CD4-positive, alpha-beta memory T cell (primary cell): Measurements from ENCODE around the gene PLD2. TPM values are rescaled to one million over a fixed set of nuclear protein-coding genes. Genes with fewer than 3 reads are reported as not detected.
"Not testable (repeated sequence)": the region's sequence is repeated elsewhere in the genome, so short reads cannot be mapped to it uniquely, and the experiment has no call there.

Experiments
- CTCF ChIA-PET: fragments of 350-600 bp; sonication (Branson Sonifier 250); formaldehyde crosslinking; loops from one replicate; lab custom pipeline; 2021; ENCODE audit warnings: inconsistent platforms; ENCODE audit not compliant: partially characterized antibody; lab: Charles Lee
- POLR2A ChIA-PET: fragments of 350-600 bp; sonication (Branson Sonifier 250); formaldehyde crosslinking; loops from one replicate; lab custom pipeline; 2021; ENCODE audit not compliant: partially characterized antibody; lab: Charles Lee
- DNase-seq, 5 donors: peaks; one replicate each; pipeline versions ENCODE4 v3.0.0 to v3.0.0-alpha.2; 2020 to 2022; ENCODE audit warnings: mixed read lengths in 1 of 5
- H3K27ac ChIP-seq: one replicate; pipeline ENCODE4 v1.7.0; 2013; ENCODE audit warnings: low read depth, low read length
- H3K27me3 ChIP-seq: 2 replicates; pipeline ENCODE4 v1.7.0; 2013; ENCODE audit warnings: mild to moderate bottlenecking, low read length, moderate library complexity; ENCODE audit not compliant: insufficient read depth
- H3K36me3 ChIP-seq: 2 replicates; pipeline ENCODE4 v1.7.0; 2013; ENCODE audit warnings: mild to moderate bottlenecking, low read length, moderate library complexity; ENCODE audit not compliant: insufficient read depth
- H3K4me1 ChIP-seq: 2 replicates; pipeline ENCODE4 v1.7.0; 2013; ENCODE audit warnings: mild to moderate bottlenecking, low read length, moderate library complexity; ENCODE audit not compliant: insufficient read depth
- H3K4me3 ChIP-seq, 2 donors: one replicate each; pipeline ENCODE4 v1.7.0; 2013; ENCODE audit warnings: low read length in 2 of 2, mild to moderate bottlenecking in 1 of 2
- H3K9me3 ChIP-seq, 2 donors: one replicate each; pipeline ENCODE4 v1.7.0; 2013; ENCODE audit warnings: low read length in 2 of 2, control low read depth in 1 of 2; ENCODE audit not compliant: control insufficient read depth in 1 of 2
- H3K27ac Mint-ChIP-seq, 7 donors: one replicate each; pipeline ENCODE4 v1.8.0; 2020 to 2021; ENCODE audit warnings: mixed read lengths in 7 of 7, mild to moderate bottlenecking in 6 of 7, inconsistent platforms in 3 of 7, moderate library complexity in 3 of 7
- H3K27me3 Mint-ChIP-seq, 2 donors: one replicate each; pipeline ENCODE4 v1.8.0; 2020 to 2021; ENCODE audit warnings: mixed read lengths in 2 of 2
- H3K36me3 Mint-ChIP-seq, 2 donors: one replicate each; pipeline ENCODE4 v1.8.0; 2020 to 2021; ENCODE audit warnings: mixed read lengths in 2 of 2, inconsistent platforms in 1 of 2, mild to moderate bottlenecking in 1 of 2
- H3K4me1 Mint-ChIP-seq, 4 donors: one replicate each; pipeline ENCODE4 v1.8.0; 2020 to 2021; ENCODE audit warnings: mixed read lengths in 4 of 4, mild to moderate bottlenecking in 1 of 4
- H3K4me3 Mint-ChIP-seq, 8 donors: one replicate each; pipeline ENCODE4 v1.8.0; 2020 to 2021; ENCODE audit warnings: mixed read lengths in 8 of 8, mild to moderate bottlenecking in 7 of 8, moderate library complexity in 6 of 8, inconsistent platforms in 3 of 8
- H3K9me3 Mint-ChIP-seq, 8 donors: one replicate each; pipeline ENCODE4 v1.8.0; 2020 to 2021; ENCODE audit warnings: mixed read lengths in 8 of 8, mild to moderate bottlenecking in 5 of 8, inconsistent platforms in 3 of 8, moderate library complexity in 1 of 8
- intact Hi-C: fragments of 100-400 bp; cut with micrococcal nuclease; formaldehyde crosslinking; loops from one replicate; pipeline ENCODE4 v1.15.1; 2023
- polyA plus RNA-seq, 2 donors: library from polyadenylated mRNA; unstranded; fragments of 300-500 nt; fragmentation: Illumina TruSeq; gene quantifications; one replicate each; pipeline ENCODE4 v1.2.3, GENCODE V29; 2021
- total RNA-seq, 2 experiments: library from RNA; stranded (reverse); gene quantifications; one replicate each; pipeline ENCODE4 v1.2.3, GENCODE V29; 2021

PLD2 gene
- total and polyA plus RNA-seq, 4 experiments from 2014 or later, result 1.9 to 37.5 (median 17.9) TPM

- CTCF ChIA-PET, result no interaction called here
- no peaks in the 10 kb centered on the region for H3K4me1 Mint-ChIP-seq
These were observed 8.2 kb downstream of the PLD2 start for GRCh38 chr17:4815043-4815675.

GRCh38 chr17:4816826-4817225, 9.9 kb downstream of the PLD2 start:
- no peak overlapping the region for H3K4me3 Mint-ChIP-seq
- H3K36me3 Mint-ChIP-seq, result peaks cover 6 to 11% of the 10 kb centered on the region in 2 donors
- H3K4me1 ChIP-seq, result no peaks in the 10 kb centered on the region
- no peaks in the 10 kb centered on the region for H3K4me1 Mint-ChIP-seq
- no peaks in the 10 kb centered on the region for H3K9me3 ChIP-seq
- intact Hi-C loops, result no loop called here
- no peak overlapping the region for H3K27ac ChIP-seq
- no peaks in the 10 kb centered on the region for H3K36me3 ChIP-seq
- ChIA-PET POLR2A (no interaction called here), CTCF (no interaction called here)
- no peak for DNase-seq
- H3K27ac Mint-ChIP-seq, result no peak overlapping the region
- no peaks in the 10 kb centered on the region for H3K27me3 ChIP-seq
- H3K27me3 Mint-ChIP-seq, result no peaks in the 10 kb centered on the region
- no peak overlapping the region for H3K4me3 ChIP-seq
- peaks cover 0 to 2% (median 0%) of the 10 kb centered on the region in 8 donors for H3K9me3 Mint-ChIP-seq

More at GRCh38 chr17:4815043-4815675, 8.2 kb downstream of the PLD2 start:
- Histone ChIP-seq H3K27me3 (no peaks in the 10 kb centered on the region), H3K9me3 (no peaks in the 10 kb centered on the region), H3K4me3 (no peak overlapping the region), H3K36me3 (no peaks in the 10 kb centered on the region), H3K4me1 (no peaks in the 10 kb centered on the region), H3K27ac (no peak overlapping the region)
- POLR2A ChIA-PET, result no interaction called here
- no peak for DNase-seq
- Mint-ChIP-seq H3K27me3 (no peaks in the 10 kb centered on the region), H3K27ac (no peak overlapping the region), H3K4me3 (no peak overlapping the region), H3K9me3 (peaks cover 0 to 2% (median 0%) of the 10 kb centered on the region in 8 donors), H3K36me3 (peaks cover 11 to 12% of the 10 kb centered on the region in 2 donors)
- intact Hi-C loops, result no loop called here

- intact Hi-C loops, result no loop called here
- no peaks in the 10 kb centered on the region for H3K9me3 ChIP-seq
- Mint-ChIP-seq H3K27ac (no peak overlapping the region), H3K9me3 (peaks cover 0 to 2% (median 0%) of the 10 kb centered on the region in 8 donors), H3K4me1 (no peaks in the 10 kb centered on the region), H3K4me3 (no peak overlapping the region), H3K36me3 (peaks cover 6 to 13% of the 10 kb centered on the region in 2 donors), H3K27me3 (no peaks in the 10 kb centered on the region)
- no peak overlapping the region for H3K4me3 ChIP-seq
- no peaks in the 10 kb centered on the region for H3K27me3 ChIP-seq
- ChIA-PET CTCF (no interaction called here), POLR2A (no interaction called here)
- no peak overlapping the region for H3K27ac ChIP-seq
- no peaks in the 10 kb centered on the region for H3K4me1 ChIP-seq
- no peak for DNase-seq
- H3K36me3 ChIP-seq, result no peaks in the 10 kb centered on the region
These were observed 11.3 kb downstream of the PLD2 start for GRCh38 chr17:4818276-4818675.

- H3K9me3 Mint-ChIP-seq, result no peaks in the 10 kb centered on the region
- no peaks in the 10 kb centered on the region for H3K27me3 Mint-ChIP-seq
- H3K4me3 Mint-ChIP-seq, result no peak overlapping the region
- intact Hi-C loops, result no loop called here
- CTCF ChIA-PET, result no interaction called here
- Histone ChIP-seq H3K36me3 (no peaks in the 10 kb centered on the region), H3K4me1 (no peaks in the 10 kb centered on the region), H3K9me3 (no peaks in the 10 kb centered on the region), H3K27me3 (no peaks in the 10 kb centered on the region), H3K27ac (no peak overlapping the region), H3K4me3 (no peak overlapping the region)
- H3K27ac Mint-ChIP-seq, result no peak overlapping the region
- H3K36me3 Mint-ChIP-seq, result peaks cover 0 to 7% of the 10 kb centered on the region in 2 donors
- H3K4me1 Mint-ChIP-seq, result no peaks in the 10 kb centered on the region
- DNase-seq, result no peak
- POLR2A ChIA-PET, result no interaction called here
These were observed 15.9 kb downstream of the PLD2 start for GRCh38 chr17:4822835-4823234.

- intact Hi-C loops, result no loop called here
- Mint-ChIP-seq H3K4me1 (no peaks in the 10 kb centered on the region), H3K4me3 (no peak overlapping the region), H3K27ac (peak overlapping the region in 1 of 7 donors; percentile 47), H3K9me3 (no peaks in the 10 kb centered on the region), H3K36me3 (peaks cover 0 to 7% of the 10 kb centered on the region in 2 donors), H3K27me3 (no peaks in the 10 kb centered on the region)
- DNase-seq, result no peak
- no peaks in the 10 kb centered on the region for H3K9me3 ChIP-seq
- no peak overlapping the region for H3K4me3 ChIP-seq
- CTCF ChIA-PET, result no interaction called here
- H3K27ac ChIP-seq, result no peak overlapping the region
- POLR2A ChIA-PET, result no interaction called here
- no peaks in the 10 kb centered on the region for H3K4me1 ChIP-seq
- no peaks in the 10 kb centered on the region for H3K27me3 ChIP-seq
- H3K36me3 ChIP-seq, result no peaks in the 10 kb centered on the region
These were observed 16.6 kb downstream of the PLD2 start for GRCh38 chr17:4823373-4824089.

GRCh38 chr17:4827399-4827798, 20.4 kb downstream of the PLD2 start:
- Mint-ChIP-seq H3K27me3 (no peaks in the 10 kb centered on the region), H3K9me3 (no peaks in the 10 kb centered on the region), H3K36me3 (peaks cover 0 to 1% of the 10 kb centered on the region in 2 donors), H3K4me3 (no peak overlapping the region), H3K27ac (no peak overlapping the region), H3K4me1 (no peaks in the 10 kb centered on the region)
- CTCF ChIA-PET, result no interaction called here
- H3K4me1 ChIP-seq, result no peaks in the 10 kb centered on the region
- POLR2A ChIA-PET, result no interaction called here
- H3K4me3 ChIP-seq, result no peak overlapping the region
- intact Hi-C loops, result no loop called here
- H3K27me3 ChIP-seq, result no peaks in the 10 kb centered on the region
- H3K27ac ChIP-seq, result no peak overlapping the region
- H3K9me3 ChIP-seq, result no peaks in the 10 kb centered on the region
- DNase-seq, result no peak
- H3K36me3 ChIP-seq, result no peaks in the 10 kb centered on the region

- Mint-ChIP-seq H3K4me1 (peaks cover 24 to 40% (median 34%) of the 10 kb centered on the region in 4 donors), H3K4me3 (peak overlapping the region; percentile 87 to 97 (median 96)), H3K27ac (peak overlapping the region; percentile 90 to 99 (median 95))
- H3K36me3 Mint-ChIP-seq, H3K9me3 ChIP-seq, H3K27me3 ChIP-seq, H3K9me3 Mint-ChIP-seq, H3K27me3 Mint-ChIP-seq, CTCF ChIA-PET, H3K36me3 ChIP-seq, DNase-seq: not testable (repeated sequence)
- Histone ChIP-seq H3K4me3 (peak overlapping the region in 1 of 2 donors; percentile 77), H3K4me1 (peaks cover 32% of the 10 kb centered on the region), H3K27ac (peak overlapping the region; percentile 84)
- intact Hi-C loops, result loop anchor here (1.0 to 10.0 kb wide), 4 partner anchors 26 to 123 kb away; partner anchors contain the start of genes ARRB2, PLD2 and PSMB6
- POLR2A ChIA-PET, result interaction anchor here (0.6 to 4.3 kb wide), 5 partner anchors 25 to 449 kb away, joined by 3 to 25 read pairs (median 8); partner anchors contain the start of genes ARRB2, GLTPD2 and PLD2
These were observed 25.9 kb downstream of the PLD2 start for GRCh38 chr17:4832829-4833177.
